HG03280 (cell line): ENCODE data around the gene TSHZ2.

Experiments
- ATAC-seq: cut with Tn5 transposase; IDR thresholded peaks from one replicate; pipeline ENCODE4 v1.9.1; 2021; ENCODE audit warnings: mild to moderate bottlenecking, moderate library complexity; ENCODE audit not compliant: unreplicated experiment

Gene TSHZ2

DNA sequence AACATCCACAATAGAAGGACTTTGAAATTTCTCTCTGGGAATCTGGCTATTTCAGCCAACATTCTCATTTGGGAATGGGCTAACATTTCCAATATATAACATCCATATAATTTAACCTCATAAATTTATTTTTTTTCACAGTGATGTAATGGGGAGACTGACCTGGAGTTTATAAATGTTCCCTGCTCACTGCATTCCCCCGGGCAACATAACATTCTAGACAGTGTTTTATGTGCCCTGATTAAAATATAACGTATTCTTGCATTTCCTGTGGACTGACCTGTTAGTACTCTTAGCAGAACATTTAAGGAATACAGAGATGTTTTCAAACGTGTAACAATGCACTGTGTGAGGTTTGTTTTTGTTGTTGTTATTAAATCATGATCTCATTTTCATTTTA is 20.9 kb downstream of the TSHZ2 start:
- no peak for ATAC-seq

DNA sequence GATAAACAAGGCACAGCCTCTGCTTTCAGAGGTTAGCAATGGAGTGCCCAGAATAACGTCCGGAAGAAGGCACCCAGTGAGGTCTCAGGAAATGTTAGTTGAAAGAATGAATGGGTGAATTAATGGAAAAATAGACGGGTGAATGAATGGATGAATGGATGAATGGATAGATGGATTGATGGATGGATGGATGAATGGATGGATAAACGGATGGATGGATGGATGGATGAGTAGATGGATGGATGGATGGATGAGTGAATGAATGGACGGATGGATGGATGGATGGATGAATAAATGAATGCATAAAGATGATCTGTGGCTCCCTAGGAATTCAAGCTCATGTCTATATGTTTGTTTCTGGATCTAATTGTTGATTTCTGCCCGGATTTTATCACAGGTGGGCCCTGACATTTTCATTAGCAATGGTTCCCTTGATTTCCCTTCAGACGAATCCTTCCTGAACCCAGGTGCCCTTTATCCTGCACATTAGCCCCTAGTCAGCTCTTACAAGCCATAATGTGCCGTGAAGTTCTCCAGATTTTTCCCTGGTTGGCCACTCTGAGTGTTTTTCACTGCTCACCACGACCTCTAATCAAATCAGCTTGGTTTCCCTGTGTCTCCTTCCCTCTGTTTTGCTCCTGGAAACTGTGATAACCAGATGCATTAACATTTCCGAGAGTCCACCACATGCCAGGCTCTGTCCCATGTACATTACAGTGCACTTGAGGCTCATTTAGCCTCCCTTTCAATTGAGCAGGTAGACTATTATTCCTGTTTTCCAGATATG is 22.2 kb downstream of the TSHZ2 start:
- ATAC-seq = no peak

DNA sequence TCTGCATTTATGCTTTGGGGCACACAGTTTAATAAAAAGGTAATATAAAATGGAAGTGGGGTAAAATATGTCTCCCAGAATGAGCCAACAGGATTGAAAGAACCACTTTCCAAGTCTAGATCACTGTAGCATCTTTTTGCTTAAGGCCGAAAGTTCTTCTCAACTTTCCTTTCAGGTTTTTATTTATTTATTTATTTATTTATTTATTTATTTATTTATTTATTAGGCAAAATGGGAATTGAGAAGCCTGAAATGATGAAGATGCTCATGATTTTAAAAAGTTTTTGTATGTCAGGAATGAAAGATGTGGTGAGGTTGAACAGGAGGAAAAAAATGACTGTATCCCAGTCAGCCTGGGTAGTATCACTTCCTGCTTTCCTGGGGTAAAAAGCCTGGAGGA is 24.0 kb downstream of the TSHZ2 start:
- ATAC-seq = no peak

DNA sequence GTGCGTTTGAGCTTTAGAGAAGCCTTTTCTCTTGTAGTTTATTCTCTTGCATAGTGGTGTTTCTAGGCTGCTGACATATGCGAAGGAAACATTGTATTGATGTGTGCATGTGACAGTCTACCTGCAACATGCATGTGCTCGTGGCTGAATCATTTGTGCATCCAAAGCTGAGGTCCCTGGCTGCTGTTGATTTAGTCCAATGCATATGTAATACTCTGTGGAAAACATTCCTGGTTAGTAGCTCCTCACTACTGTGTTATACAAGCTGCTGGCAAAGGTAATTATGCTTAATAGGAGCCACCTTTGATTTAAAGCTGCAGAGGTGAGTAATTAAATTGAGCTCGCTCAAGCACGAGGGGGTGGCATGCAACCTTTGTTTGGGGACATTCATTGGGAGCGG is 24.5 kb downstream of the TSHZ2 start:
- no peak for ATAC-seq

DNA sequence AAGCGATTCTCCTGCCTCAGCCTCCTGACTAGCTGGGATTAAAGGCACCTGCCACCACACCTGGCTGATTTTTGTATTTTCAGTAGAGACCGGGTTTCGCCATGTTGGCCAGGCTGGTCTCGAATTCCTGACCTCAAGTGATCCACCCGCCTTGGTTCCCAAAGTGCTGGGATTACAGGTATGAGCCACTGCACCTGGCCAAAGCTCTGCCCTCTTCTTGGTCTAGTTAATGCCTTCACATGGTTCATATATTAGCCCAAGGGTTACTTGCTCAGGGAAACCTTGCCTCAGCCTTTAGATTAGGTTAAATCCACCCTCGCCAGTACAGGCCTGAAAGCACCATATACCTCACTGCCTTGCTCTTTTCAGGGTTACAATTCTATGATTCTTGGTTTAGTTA is 26.1 kb downstream of the TSHZ2 start:
- no peak for ATAC-seq

DNA sequence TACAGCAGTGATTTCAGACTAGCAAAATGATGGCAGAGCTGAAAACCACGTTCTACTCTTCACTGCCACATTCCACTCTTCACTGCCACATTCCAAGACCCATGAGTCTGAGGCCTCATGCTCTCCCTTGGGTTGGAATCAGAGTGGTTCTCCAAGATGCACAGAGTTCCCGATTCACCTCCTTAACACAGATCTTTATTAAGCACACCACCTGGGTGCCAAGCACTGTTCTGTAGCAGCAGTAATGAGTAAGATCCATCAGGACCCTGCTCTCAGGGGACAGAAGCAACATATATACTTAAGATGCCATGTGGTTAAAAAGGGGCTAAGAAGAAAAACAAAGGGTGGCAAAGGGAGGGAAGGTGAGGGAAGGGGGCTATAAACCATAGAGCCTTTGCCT is 26.9 kb downstream of the TSHZ2 start:
- ATAC-seq = no peak

DNA sequence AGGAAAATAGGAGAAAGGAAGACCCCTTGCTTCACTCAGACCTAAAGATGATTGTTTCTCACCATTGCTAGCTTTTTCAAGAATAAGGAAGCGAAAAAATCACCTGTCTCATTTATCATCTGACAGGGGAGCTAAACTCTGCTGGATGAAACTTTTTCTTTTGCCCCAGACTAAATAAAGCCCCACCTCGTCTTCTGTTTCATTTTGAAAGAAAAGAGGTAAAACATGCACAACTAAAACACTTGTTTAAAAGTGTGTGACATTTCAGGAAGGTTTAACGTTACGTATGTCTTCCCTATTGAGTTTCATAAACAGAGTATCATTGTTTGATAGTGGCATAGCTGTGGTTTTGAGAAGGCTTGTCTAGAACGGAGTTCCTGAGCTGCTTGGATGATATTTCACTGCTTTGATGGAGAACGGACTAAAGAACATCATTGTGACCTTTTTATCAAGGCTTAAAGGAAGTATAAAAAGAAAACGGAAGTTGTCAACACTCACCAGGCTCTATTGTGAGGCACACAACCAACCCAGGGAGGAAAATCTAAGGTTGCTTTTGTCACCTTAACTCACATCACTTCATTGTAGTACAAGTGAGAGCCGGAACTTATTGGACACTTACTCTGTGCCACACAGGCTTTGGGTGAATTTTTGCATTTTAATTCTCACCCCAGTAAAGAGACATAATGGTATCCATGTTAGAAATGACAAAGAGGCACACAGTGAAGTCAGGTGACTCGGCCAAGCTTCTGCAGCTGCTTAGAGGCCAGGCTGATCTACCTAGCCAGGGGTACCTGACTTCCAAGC is 29.5 kb downstream of the TSHZ2 start:
- ATAC-seq = peak; percentile 71

DNA sequence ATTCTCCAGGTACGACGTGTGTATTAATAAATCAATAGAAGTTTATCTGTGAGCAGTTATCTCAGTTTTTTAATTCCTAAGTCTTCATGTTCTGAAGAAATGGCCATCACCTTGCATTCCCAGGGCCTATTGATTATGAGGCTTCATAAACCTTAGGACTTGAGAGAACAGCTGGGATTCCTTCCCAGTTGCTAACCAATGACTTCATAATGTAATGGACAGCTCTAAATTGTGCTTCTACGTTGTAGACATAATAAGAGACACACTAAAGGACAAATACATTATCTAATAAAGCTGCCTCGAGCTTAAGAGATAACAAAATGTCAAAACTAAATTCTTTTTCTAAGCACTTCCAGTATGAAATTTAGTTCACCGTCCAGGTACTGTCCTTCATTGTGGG is 30.6 kb downstream of the TSHZ2 start:
- ATAC-seq = no peak

DNA sequence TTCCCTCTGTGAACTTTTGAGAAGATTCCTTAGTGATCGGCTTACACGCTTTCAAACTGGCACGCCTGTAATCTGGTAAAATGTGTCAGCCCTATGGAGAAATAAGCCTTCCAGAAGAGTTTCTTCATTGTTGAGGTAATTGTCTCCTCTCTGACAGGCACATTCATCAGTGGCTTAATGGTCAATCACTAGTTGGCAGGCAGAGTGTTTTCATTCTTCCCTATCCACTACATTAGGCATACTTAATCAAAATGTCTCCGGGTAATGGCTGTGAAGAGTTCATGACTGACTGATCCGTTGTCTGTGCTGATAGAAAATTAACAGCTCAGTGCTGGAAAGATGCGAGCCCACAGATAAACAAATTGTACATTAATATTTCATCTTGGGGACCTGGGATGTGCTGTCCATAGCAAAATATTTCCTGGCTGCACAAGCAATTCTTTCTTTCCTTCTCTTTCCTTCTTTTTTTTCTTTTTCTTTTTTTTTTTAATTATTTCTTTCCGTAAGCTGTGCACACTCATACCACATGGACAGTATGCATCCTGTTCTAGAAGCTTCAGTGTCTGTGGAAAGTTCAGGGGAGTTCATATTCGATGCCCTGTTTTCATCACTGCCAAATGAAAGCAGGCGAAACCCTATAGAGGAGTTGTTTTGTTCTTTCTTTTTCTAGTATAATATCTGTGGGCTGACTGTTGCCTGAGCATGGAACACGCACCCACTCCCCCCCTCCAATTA is 31.4 kb downstream of the TSHZ2 start:
- no peak for ATAC-seq

DNA sequence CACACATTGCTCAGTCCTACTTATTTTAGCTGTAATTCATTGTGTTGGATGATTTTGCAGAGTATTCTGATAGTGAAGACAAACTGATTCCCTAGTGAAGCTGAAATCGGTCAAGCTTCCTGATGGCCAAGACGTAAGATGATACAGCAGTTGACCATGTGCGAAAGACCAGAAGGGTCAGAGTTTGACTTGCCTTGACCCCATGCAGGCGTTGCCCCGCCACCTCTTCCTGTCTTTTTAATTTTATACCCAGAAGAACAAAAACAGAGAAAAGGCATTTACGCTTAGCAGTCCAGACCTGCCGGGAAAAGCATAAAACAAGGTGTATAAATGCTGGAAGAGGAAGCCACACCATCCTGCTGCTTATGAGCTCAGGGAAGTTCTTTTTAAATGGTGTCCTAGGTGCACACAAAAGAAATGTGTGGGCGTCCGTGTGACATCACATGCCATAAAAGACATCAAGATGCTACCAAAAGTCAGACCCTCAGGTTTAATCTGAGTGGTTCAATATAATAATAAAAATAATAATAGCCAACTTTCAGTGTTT is 32.2 kb downstream of the TSHZ2 start:
- no peak for ATAC-seq

DNA sequence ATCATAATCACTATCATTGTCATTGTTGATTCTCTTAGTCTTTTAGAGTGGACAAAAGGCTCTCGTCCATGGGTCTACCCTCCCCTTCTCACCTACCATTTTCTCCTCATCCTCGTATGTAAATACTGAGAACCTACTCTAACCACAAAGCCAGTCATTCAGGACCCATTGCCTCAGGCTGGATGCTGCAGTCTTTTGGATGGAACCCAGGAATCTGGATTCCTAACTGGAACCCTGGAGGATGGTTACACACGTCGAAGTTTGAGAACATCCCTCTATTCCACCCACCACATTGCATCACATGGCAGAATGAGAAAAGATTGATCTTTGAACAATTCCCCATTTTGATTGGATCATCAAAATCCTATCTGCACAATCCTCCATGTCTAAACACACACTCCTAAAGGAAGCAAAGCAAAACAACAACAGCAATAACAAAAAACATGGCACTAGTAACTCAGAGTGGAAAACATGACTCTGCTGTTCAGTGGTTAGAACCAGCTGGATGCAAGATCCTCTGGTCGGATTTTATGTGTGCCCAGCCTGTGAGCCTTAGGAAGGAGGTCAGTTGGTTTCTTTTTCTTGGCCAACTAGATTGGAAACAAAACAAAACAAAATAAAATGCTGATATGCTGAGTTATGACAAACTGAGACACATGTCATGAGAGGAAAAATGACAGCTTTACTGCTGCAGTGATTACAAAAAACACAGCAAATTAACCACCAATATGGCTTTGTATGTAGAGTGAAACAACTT is 38.0 kb downstream of the TSHZ2 start:
- ATAC-seq = no peak

DNA sequence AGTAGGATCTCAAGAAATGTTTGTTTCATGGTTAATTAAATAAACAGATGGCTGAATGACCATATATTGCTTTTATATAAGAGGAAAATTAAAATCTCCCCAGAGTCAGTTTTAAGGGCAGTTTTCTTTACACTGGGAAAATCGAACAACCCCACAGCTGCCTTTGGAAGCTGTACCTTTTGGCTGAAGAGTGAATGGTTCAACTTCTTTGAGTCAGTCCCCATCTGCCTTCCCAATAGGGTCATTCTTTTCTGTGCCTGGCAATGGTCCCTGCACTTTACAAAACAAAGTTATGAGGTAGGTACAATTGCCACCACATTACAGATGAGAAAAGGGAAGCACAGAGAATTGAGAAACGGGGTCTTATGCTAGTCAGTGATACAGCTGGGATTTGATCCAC is 39.5 kb downstream of the TSHZ2 start:
- ATAC-seq = no peak

DNA sequence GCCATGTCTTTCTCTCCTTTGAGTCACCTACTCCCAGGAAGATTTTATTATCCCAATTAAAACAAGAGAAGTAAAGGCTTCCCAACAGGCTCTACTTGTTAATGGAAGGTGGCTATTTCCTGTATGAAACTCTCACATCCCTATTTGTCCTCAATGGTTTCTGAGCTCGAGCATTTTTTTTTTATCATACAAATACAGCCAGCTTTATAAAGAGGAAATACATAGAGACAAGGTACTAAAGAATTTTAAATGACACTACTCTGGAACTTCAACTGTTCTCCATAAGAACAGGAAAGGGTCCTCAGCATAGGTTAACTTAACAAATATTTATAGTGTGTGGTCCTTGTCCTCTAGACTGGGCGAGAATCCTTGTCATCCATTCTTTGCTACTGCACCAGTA is 41.0 kb downstream of the TSHZ2 start:
- ATAC-seq = no peak

DNA sequence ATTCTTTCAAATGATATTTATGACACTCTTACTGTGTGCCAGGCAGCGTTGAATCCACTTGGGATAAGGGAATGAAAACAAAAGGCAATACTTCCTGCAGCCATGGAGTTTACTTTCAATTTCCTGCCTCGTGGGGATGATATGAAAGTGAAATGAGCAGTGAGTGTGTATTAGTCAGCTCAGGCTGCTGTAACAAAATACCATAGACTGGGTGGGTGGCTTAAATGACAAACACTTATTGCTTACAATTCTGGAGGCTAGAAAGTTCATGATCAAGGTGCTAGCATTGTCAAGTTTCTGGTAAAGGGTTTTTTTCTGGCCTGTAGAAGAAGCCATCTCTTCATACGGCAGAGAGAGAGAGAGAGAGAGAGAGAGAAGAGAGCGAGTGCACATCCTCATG is 41.7 kb downstream of the TSHZ2 start:
- ATAC-seq = no peak

DNA sequence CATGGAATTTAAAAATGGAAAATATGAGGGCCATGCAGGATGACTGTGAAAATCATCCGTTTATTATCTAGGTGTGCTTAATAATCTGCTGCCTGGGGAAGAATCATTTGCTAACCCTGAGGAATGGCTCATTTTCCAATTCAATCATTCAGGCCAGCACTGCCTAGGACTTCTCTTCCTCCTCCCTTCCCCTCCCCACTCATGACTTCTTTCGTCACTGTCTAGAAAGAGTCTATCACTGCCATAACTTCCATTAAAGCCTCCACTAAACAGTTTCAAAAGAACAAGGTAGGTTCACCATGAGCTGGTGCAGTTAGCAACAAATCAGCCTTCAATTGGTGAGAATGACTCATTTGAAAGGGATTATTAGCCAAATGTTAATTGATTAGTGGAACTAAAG is 43.9 kb downstream of the TSHZ2 start:
- no peak for ATAC-seq

DNA sequence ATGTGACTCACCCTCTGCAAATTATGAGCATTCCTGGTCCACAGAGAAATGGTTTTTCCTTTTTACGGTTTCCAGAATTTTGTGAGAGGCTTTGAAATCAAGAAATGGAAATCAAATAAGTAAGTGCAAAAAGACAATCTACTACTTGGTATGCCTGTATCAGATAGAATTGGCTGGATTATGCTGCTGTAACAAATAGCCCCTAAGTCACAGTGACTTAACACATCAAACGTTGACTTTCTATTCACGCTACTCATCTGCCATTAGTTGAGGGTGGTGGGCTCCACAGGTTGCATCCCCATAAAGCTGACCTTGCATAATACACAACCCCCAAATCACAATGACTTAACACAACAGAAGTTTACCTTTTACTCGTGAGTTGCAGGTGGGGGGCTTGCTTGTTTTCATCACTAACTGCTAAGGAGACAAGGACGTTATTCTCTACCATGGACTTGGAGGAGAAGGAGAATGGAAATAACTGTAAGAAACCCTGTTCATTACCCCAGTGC is 44.4 kb downstream of the TSHZ2 start:
- ATAC-seq = no peak

DNA sequence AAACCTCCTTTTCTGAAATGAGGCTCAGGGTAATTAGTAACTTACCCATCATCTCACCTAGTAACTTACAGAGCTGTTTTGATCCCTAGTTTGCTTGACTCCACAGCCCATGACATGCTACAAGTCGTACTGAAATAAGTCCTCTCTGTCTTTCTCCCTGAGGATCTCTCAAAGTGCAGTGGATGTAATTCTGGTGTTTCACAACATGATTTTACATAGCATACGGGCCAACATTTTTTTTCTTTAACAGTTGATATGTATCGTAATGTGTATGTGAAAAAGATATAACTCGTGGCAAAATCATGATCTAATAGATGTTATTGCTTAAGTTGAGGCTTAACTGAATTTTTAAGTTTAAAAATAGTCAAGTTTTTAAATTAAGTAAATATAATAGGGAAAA is 45.0 kb downstream of the TSHZ2 start:
- no peak for ATAC-seq

DNA sequence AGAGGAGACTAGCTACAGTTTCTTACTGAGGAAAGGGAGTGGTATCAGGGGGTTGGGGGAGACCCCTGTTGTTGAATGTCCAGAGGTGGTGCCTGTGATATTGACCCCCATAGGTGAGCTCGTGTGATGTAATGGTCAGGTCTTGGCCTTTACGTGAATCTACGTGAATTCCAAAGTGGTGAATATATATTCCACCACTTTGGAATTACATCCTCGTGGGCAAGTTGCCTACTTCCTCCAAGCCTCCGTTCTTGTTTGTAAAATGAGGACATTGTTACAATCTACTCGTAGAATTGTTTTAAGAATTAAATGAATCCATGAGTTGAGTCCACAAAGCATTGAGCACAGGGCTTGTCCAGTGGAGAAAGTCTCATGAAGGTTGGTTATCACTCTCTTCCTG is 47.3 kb downstream of the TSHZ2 start:
- ATAC-seq = no peak

DNA sequence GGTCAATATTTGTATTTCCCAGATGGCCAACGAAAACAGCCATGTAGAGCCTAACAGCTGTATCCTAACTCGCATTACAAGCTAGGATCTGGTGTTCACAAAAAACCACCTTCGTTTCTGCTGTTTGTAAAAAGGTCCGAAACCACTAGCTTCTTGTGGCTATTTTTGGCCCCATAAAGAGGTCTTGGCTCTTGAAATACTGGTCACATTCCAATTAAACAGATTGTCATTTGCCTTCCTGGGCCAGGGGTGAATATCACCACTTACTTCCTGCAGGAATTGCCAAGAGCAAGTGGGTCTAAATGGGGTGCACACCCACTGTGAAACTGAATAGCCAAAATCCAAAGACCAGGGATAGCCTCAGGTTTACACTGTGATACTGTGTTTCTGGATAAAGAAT is 48.2 kb downstream of the TSHZ2 start:
- no peak for ATAC-seq

DNA sequence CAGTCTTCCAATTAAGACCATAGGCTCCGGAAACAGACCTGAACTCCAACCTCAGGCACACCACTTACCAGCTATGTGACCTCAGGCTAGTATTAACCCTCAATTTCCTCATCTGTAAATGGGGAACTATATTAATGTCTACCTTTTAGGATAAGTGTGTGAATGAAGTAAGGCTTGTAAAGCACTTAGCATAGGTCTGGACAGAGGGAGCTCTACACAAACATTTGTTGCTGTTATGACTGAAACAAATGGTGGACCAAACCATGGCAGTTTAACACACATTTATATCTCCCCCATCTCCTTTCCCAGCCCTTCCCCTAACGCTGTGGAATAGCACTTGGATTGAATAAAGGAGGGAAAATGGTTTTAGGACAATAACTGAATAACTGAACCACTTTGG is 48.7 kb downstream of the TSHZ2 start:
- no peak for ATAC-seq

DNA sequence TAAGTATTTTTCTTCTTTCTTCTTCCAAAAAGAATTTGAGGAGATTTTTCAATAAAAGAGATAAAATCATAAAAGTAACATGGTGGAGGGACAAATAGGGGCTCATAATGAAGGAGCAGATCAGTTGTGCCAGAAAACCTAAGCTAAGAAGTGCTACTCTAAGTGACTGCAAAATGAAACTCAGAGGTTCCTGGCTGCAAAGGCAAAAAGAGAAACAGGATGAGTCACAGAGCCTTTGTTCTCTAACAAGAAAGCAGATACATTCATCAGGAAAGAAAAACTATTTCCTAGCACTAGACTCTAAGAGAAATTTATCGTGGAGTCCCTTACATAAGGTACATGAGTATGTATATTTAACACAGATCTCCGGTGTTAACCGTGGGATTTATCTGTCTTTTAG is 49.8 kb downstream of the TSHZ2 start:
- ATAC-seq = no peak
